SH-SY5Y (cell line): ENCODE data around the gene EMC1.

Experiments used
- GATA2 ChIP-seq: IDR thresholded peaks from 2 replicates; pipeline ENCODE4 v1.6.1; 2011; ENCODE audit warnings: mild to moderate bottlenecking, low read depth, low read length
- GATA3 ChIP-seq: IDR thresholded peaks from 2 replicates; pipeline ENCODE4 v1.6.1; 2011; ENCODE audit warnings: low read depth, mild to moderate bottlenecking, low read length, moderate library complexity

DNA sequence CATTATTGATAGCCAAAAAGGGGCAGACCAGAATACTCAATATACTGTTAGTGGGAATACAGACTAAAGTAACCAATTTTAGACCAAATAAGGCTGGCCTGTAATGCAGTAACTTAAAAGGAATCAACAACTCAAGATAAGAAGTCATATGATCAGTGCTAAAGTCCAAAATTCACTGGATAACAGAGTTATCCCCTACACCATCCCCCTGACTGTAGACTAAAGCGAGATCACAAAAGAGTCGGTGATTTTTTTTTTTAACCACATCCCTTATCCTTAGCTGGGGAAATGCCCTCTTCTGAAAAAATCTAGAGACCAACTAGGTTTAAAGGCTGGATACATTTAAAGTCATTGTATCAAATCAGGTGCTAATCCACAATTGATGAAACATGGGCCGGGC lies 48.9 kb downstream of the EMC1 start:
- TF ChIP-seq GATA2, result no peak
- no peak for TF ChIP-seq GATA3
